GM10248 (cell line): ENCODE measurements around the gene BMPR1A.

Experiments used
- CTCF ChIA-PET: fragments of 300-600 bp; sonication (Branson Sonifier 250); formaldehyde crosslinking; extraction: SDS; loops from one replicate; lab custom pipeline; 2021; ENCODE audit warnings: antibody characterized with exemption; lab: Yijun Ruan, JAX
- POLR2A ChIA-PET: fragments of 350-650 bp; sonication (Branson Sonifier 250); formaldehyde crosslinking; extraction: SDS; loops from one replicate; lab custom pipeline; 2020; ENCODE audit warnings: antibody characterized with exemption; lab: Yijun Ruan, JAX
- DNase-seq: peaks from one replicate; pipeline ENCODE4 v3.0.0; 2012; ENCODE audit errors: extremely low spot score
- TF ChIP-seq, protein P1 (sequence below): IDR thresholded peaks from 2 replicates; pipeline ENCODE4 v1.5.1; 2012; ENCODE audit warnings: mild to moderate bottlenecking, low read depth; ENCODE audit errors: extremely low read depth, missing control alignments, control extremely low read depth

Gene BMPR1A

DNA sequence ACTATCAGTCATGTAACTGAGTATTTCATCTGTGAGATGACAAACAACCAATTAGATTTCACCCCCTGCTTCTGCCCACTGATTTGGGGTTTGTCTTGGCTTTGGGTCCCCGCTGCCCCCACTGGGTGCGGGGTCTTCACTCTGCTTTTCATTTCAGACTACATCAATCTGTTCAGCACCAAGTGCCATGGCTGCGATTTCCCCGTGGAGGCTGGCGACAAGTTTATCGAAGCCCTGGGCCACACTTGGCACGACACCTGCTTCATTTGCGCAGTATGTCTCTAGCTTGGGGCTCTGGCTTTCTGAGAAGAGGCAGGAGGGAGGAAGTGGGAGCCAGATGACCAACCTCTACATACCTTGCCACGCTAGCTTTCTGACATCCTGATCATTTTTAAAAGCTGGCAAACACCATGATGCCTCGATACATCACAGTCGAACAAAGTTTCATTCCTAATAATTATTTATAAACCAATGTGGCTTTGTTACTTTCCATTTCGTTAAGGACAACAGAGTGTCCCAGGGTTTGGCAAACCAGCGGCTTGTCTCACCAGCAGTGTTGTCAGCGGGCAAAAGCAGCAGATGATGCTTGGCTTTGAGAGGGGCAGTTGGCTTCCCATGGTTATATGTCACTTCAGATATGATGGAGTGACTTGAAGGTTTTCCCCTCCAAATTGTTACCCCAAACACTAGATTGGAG, 30.3 kb upstream of the BMPR1A start:
- POLR2A ChIA-PET = no interaction called here
- DNase-seq = no peak
- CTCF ChIA-PET = no interaction called here
- TF ChIP-seq, protein P1, sequence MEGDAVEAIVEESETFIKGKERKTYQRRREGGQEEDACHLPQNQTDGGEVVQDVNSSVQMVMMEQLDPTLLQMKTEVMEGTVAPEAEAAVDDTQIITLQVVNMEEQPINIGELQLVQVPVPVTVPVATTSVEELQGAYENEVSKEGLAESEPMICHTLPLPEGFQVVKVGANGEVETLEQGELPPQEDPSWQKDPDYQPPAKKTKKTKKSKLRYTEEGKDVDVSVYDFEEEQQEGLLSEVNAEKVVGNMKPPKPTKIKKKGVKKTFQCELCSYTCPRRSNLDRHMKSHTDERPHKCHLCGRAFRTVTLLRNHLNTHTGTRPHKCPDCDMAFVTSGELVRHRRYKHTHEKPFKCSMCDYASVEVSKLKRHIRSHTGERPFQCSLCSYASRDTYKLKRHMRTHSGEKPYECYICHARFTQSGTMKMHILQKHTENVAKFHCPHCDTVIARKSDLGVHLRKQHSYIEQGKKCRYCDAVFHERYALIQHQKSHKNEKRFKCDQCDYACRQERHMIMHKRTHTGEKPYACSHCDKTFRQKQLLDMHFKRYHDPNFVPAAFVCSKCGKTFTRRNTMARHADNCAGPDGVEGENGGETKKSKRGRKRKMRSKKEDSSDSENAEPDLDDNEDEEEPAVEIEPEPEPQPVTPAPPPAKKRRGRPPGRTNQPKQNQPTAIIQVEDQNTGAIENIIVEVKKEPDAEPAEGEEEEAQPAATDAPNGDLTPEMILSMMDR = no peak

DNA sequence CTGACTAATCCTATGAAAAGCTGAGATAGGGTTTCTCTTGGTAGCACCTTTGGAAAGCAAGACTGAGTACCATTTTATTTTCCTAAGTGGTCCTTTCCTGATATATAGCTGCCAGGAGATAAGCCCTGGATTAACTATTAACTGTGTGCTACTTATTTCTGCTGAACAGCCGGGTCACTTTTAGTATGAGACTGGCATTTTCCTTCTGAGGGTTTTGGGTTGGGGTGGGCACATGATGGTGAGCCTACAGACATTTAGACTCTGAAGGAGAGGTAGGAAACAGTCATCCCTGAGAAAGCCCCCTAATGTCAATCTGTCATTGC, 29.8 kb upstream of the BMPR1A start:
- DNase-seq = no peak
- POLR2A ChIA-PET = no interaction called here

DNA sequence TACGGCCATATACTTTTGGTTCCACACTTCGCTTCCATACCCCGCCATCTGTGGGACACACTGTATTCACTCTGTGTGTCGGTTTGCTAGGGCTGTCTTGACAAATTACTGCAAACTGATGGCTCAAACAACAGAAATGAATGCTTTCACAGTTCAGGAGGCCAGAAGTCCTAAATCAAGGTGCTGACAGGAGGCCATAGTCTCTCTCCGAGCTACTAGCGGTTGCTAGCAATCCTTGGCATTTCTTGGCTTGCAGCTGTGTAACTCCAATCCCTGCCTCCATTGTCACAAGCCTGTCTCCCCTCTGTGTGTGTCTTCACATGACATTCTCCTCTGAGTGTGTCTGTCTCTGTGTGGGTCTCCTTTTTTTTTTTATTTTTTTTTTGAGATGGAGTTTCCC, 28.9 kb upstream of the BMPR1A start:
- DNase-seq = no peak
- TF ChIP-seq, protein P1 = no peak
- ChIA-PET POLR2A (no interaction called here), CTCF (interaction anchor here (0.8 to 1.5 kb wide), 3 partner anchors 9 to 20 kb away, joined by 3 to 4 read pairs (median 3); no protein-coding TSS in a partner anchor)

More for the DNA sequence above, 29.8 kb upstream of the BMPR1A start:
- TF ChIP-seq, protein P1 = no peak
- CTCF ChIA-PET = no interaction called here

DNA sequence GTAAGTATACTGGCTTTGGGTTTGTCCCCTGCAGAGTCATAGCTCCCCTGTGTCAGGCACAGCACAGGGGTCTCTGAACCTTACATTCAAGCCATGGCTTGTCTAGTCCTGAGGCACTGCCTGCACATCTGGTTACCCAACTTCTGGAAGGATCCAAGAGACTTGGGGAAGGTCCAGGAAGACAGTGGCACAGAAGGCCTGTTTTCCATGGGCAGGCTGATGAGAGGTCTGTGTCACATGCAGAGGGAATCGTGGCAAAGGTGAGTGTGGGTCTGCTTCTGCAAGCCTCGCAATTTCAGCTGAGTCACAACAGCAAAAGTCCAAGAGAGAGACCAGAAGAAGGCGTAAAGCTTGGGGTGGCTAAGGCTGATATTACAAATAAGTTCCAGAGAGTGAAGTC, 28.4 kb upstream of the BMPR1A start:
- ChIA-PET POLR2A (no interaction called here), CTCF (interaction anchor here (0.8 to 1.5 kb wide), 3 partner anchors 8 to 19 kb away, joined by 3 to 4 read pairs (median 3); no protein-coding TSS in a partner anchor)
- TF ChIP-seq, protein P1 = no peak
- DNase-seq = no peak

DNA sequence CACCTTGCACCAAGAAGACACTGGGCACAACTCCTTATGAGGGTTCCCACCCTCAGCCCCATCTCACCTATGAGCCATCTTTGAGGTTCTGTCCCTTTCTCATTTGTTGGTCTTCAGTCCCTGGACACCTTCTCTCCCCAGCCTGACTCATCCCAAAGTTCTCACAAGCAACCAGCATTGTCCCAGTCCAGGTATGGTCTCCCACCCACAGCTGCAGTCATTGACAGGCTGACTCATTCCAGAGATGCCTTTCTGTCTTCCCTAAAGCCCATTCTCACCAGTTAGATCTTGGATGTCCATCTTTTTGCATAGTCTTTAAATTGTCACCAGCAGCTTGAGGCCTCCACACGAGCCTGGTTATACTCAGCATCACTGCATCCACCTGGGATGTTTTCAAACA, 26.7 kb upstream of the BMPR1A start:
- CTCF ChIA-PET = interaction anchor here (0.9 to 1.9 kb wide), 3 partner anchors 9 to 209 kb away, joined by 3 to 4 read pairs (median 3); no protein-coding TSS in a partner anchor
- no peak for DNase-seq
- TF ChIP-seq, protein P1 = no peak
- POLR2A ChIA-PET = no interaction called here

DNA sequence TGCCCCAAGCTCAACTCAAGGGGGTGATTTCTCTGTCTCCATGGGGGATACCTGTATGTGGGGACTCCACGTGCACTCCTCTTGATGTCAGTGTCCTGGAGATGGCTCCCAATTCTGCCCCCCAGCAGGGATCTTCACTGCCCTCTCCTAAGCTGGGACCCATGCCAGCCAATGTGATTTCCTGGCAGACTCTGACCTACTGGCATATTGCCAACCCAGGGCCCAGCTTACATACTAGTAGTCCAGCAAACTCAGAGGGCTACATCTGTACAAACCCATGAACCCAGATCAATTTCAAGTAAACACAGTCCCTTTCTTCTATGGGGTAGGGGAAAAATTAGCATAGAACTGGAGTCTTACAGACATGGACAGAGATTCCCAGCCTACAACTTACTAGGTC, 26.2 kb upstream of the BMPR1A start:
- CTCF ChIA-PET = interaction anchor here (1.1 to 1.9 kb wide), 2 partner anchors 10 to 12 kb away, joined by 4 read pairs; no protein-coding TSS in a partner anchor
- no peak for DNase-seq
- POLR2A ChIA-PET = no interaction called here
- TF ChIP-seq, protein P1 = no peak
